Hematopoietic multipotent progenitor cell treated with erythropoietin and hydrocortisone succinate and interleukin-3 and kit ligand, for 6 days (in vitro differentiated cells): ENCODE results near the gene TRUB1.

ENCODE experiments used
- DNase-seq: peaks from one replicate; pipeline ENCODE4 v3.0.0-alpha.2; 2015

The TRUB1 gene

GRCh38 chr10:114987995-114988394, 50.0 kb downstream of the TRUB1 start:
- no peak for DNase-seq

- no peak for DNase-seq
Observed at GRCh38 chr10:114990586-114990985, 52.6 kb downstream of the TRUB1 start.

- DNase-seq, result no peak
Observed at GRCh38 chr10:114990991-114991390, 53.0 kb downstream of the TRUB1 start.

- DNase-seq, result no peak
Observed at GRCh38 chr10:114992189-114992775, 54.3 kb downstream of the TRUB1 start.

GRCh38 chr10:114995468-114996247, 57.7 kb downstream of the TRUB1 start:
- DNase-seq, result no peak

GRCh38 chr10:114996542-114996941, 58.5 kb downstream of the TRUB1 start:
- DNase-seq, result no peak

- no peak for DNase-seq
Observed at GRCh38 chr10:114998993-114999392, 61.0 kb downstream of the TRUB1 start.

GRCh38 chr10:115001506-115002381, 63.7 kb downstream of the TRUB1 start:
- no peak for DNase-seq

- DNase-seq, result no peak
Observed at GRCh38 chr10:115003396-115003795, 65.4 kb downstream of the TRUB1 start.

GRCh38 chr10:115004236-115004862, 66.4 kb downstream of the TRUB1 start:
- no peak for DNase-seq

GRCh38 chr10:115005771-115006170, 67.8 kb downstream of the TRUB1 start:
- DNase-seq, result no peak

- no peak for DNase-seq
Observed at GRCh38 chr10:115018185-115018931, 80.4 kb downstream of the TRUB1 start.

- no peak for DNase-seq
Observed at GRCh38 chr10:115020449-115020848, 82.5 kb downstream of the TRUB1 start.

- no peak for DNase-seq
Observed at GRCh38 chr10:115022733-115023132, 84.7 kb downstream of the TRUB1 start.

- DNase-seq, result no peak
Observed at GRCh38 chr10:115023715-115024114, 85.7 kb downstream of the TRUB1 start.

- DNase-seq, result no peak
Observed at GRCh38 chr10:115024371-115024770, 86.4 kb downstream of the TRUB1 start.

GRCh38 chr10:115026056-115026745, 88.2 kb downstream of the TRUB1 start:
- DNase-seq, result no peak

GRCh38 chr10:115026746-115027140, 88.7 kb downstream of the TRUB1 start:
- no peak for DNase-seq
